Erythroblast (primary cell): ENCODE data around the gene CFAP210.

ENCODE experiments used
- GATA1 ChIP-seq: IDR thresholded peaks from 2 replicates; pipeline ENCODE4 v1.6.1; 2011; ENCODE audit warnings: low read depth, mild to moderate bottlenecking, control low read depth, low read length, moderate library complexity
- POLR2A ChIP-seq: IDR thresholded peaks from 2 replicates; pipeline ENCODE4 v1.6.1; 2011; ENCODE audit warnings: mild to moderate bottlenecking, low read length

GRCh38 chr2:169734169-169734847 is 40.1 kb upstream of the CFAP210 start:
- no peak for TF ChIP-seq POLR2A
- no peak for TF ChIP-seq GATA1
